Measurements from ENCODE around the gene TNRC18. TPM values are rescaled to one million over a fixed set of nuclear protein-coding genes. Genes with fewer than 3 reads are reported as not detected.
A peak's percentile ranks its signal among the peaks of the same experiment; 100 is the strongest.

Gene TNRC18
- total RNA-seq, 1 experiment from 2014 or later = 91.7 TPM

DNA sequence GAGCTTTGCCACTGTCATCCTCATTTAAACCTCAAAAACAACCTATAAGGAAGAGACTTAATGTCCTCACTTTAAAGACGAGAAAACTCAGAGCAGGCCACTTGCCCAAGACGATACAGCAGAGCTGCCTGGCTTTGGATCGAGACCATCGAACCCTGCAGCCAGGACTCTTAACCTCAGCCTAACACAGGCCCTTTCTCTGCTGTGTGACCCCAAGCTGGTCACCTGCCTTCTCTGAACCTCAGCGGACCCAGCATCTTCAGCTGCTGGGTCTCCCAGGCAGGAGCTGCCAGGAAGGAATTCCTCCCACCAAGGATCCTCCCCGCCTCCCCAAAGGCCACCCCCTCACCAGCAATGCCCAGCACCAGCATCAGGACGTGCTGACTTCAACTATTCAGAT lies 32.7 kb downstream of the TNRC18 start:
- TF ChIP-seq, protein P1, sequence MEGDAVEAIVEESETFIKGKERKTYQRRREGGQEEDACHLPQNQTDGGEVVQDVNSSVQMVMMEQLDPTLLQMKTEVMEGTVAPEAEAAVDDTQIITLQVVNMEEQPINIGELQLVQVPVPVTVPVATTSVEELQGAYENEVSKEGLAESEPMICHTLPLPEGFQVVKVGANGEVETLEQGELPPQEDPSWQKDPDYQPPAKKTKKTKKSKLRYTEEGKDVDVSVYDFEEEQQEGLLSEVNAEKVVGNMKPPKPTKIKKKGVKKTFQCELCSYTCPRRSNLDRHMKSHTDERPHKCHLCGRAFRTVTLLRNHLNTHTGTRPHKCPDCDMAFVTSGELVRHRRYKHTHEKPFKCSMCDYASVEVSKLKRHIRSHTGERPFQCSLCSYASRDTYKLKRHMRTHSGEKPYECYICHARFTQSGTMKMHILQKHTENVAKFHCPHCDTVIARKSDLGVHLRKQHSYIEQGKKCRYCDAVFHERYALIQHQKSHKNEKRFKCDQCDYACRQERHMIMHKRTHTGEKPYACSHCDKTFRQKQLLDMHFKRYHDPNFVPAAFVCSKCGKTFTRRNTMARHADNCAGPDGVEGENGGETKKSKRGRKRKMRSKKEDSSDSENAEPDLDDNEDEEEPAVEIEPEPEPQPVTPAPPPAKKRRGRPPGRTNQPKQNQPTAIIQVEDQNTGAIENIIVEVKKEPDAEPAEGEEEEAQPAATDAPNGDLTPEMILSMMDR (conservative IDR thresholded peaks at IDR 0.05; ENCODE audit: low read depth, low read length) = no peak
- no peak for TF ChIP-seq EZH2 (IDR thresholded peaks at IDR 0.05; ENCODE audit: borderline replicate concordance, low read depth, low read length, poor library complexity, severe bottlenecking)
- no peaks in the 10 kb centered on the region for H3K4me1 ChIP-seq (ENCODE audit: insufficient read depth, low read length, poor library complexity, severe bottlenecking)
- no peaks in the 10 kb centered on the region for H3K9me3 ChIP-seq (ENCODE audit: low read depth, low read length, poor library complexity, severe bottlenecking)
- H3K27me3 ChIP-seq (replicated peaks; ENCODE audit: insufficient read depth, low read depth, low read length, poor library complexity) = no peaks in the 10 kb centered on the region
- H3K4me3 ChIP-seq (ENCODE audit: low read depth, low read length, poor library complexity, severe bottlenecking) = no peak overlapping the region
- H3K27ac ChIP-seq (ENCODE audit: low read depth, low read length, poor library complexity, severe bottlenecking) = peak overlapping the region; percentile 42
- BruUV-seq (replicated peaks) = no TSS peak
- POLR2A ChIA-PET (ENCODE audit: low non-redundant PET) = no interaction called here
- peaks cover 56% of the 10 kb centered on the region for H3K36me3 ChIP-seq (ENCODE audit: insufficient read depth, low read length, poor library complexity, severe bottlenecking)
- no peak for DNase-seq (ENCODE audit: low spot score)
- CTCF ChIA-PET = no interaction called here
- intact Hi-C loops (cut with micrococcal nuclease; ENCODE audit: unreplicated experiment) = no loop called here

DNA sequence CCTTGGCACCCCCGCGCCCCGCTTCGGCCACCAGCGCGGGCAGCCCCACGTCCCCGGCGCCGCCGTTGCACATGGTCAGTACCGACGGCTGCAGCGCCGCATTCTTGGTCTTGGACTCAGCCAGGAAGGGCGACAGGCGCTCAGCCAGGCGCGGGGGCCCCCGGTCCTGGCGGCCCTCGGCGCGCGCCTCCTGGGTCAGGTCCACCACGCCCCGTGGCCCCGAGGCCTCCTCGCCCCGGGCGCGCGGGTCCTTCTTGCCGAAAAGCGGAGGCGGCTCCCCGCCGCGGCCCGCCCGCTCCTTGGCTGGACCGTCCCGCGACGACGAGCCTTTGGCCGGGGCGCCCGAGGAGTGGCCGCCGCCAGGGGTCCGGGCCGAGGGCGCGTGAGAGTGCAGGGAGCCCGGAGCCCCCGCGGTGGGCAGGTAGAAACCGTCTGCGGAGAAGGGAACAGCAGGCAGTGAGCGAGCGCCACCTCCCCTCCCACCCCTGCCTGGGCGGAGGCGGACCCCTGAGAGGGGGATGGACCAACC lies 34.7 kb downstream of the TNRC18 start:
- no peak for DNase-seq (ENCODE audit: low spot score)
- CTCF ChIA-PET = no interaction called here
- intact Hi-C loops (cut with micrococcal nuclease; ENCODE audit: unreplicated experiment) = no loop called here
- no peaks in the 10 kb centered on the region for H3K27me3 ChIP-seq (replicated peaks; ENCODE audit: insufficient read depth, low read depth, low read length, poor library complexity)
- BruUV-seq (replicated peaks) = no TSS peak
- POLR2A ChIA-PET (ENCODE audit: low non-redundant PET) = no interaction called here
- no peaks in the 10 kb centered on the region for H3K9me3 ChIP-seq (ENCODE audit: low read depth, low read length, poor library complexity, severe bottlenecking)
- TF ChIP-seq, protein P1 (conservative IDR thresholded peaks at IDR 0.05; ENCODE audit: low read depth, low read length) = no peak
- TF ChIP-seq EZH2 (IDR thresholded peaks at IDR 0.05; ENCODE audit: borderline replicate concordance, low read depth, low read length, poor library complexity, severe bottlenecking) = no peak
- H3K4me3 ChIP-seq (ENCODE audit: low read depth, low read length, poor library complexity, severe bottlenecking) = no peak overlapping the region
- H3K27ac ChIP-seq (ENCODE audit: low read depth, low read length, poor library complexity, severe bottlenecking) = no peak overlapping the region
- H3K4me1 ChIP-seq (ENCODE audit: insufficient read depth, low read length, poor library complexity, severe bottlenecking) = no peaks in the 10 kb centered on the region
- peaks cover 50% of the 10 kb centered on the region for H3K36me3 ChIP-seq (ENCODE audit: insufficient read depth, low read length, poor library complexity, severe bottlenecking)

DNA sequence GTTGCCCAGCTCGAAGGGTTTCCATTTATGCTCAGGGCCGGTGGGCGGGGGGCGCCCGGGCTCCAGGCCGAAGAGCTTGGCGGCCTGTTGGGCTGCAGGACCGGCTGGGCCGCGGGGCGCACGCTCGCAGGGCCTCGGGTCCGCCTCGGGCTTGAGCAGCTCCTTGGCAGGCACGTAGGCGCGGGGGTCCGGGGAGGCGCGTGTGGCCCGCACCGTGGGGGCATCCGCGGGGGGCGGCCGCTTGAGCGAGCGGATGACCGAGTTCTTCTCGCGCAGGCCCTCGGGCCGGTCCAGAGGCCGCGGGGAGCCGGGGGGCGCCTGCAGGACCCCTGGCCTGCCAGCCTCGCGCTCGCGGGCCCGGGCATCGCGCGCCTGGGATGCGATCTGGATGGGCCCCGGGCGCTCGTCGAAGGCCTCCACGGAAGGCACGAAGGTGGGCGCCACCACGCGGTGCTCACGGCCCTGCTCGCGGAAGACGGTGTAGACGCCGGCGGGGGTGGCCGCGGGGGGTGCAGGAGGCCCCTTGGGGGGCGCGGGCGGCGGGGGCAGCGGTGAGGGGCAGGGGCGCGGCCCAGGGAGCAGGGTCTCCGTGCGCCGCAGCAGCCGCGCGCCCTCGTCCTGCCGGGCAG lies 35.2 kb downstream of the TNRC18 start:
- intact Hi-C loops (cut with micrococcal nuclease; ENCODE audit: unreplicated experiment) = no loop called here
- Histone ChIP-seq H3K27ac (ENCODE audit: low read depth, low read length, poor library complexity, severe bottlenecking) (no peak overlapping the region), H3K4me1 (ENCODE audit: insufficient read depth, low read length, poor library complexity, severe bottlenecking) (peaks cover 3% of the 10 kb centered on the region), H3K36me3 (ENCODE audit: insufficient read depth, low read length, poor library complexity, severe bottlenecking) (peaks cover 44% of the 10 kb centered on the region), H3K4me3 (ENCODE audit: low read depth, low read length, poor library complexity, severe bottlenecking) (no peak overlapping the region), H3K27me3 (replicated peaks; ENCODE audit: insufficient read depth, low read depth, low read length, poor library complexity) (no peaks in the 10 kb centered on the region), H3K9me3 (ENCODE audit: low read depth, low read length, poor library complexity, severe bottlenecking) (no peaks in the 10 kb centered on the region)
- CTCF ChIA-PET = no interaction called here
- TF ChIP-seq EZH2 (IDR thresholded peaks at IDR 0.05; ENCODE audit: borderline replicate concordance, low read depth, low read length, poor library complexity, severe bottlenecking) = no peak
- DNase-seq (ENCODE audit: low spot score) = no peak
- POLR2A ChIA-PET (ENCODE audit: low non-redundant PET) = no interaction called here
- no TSS peak for BruUV-seq (replicated peaks)
